Measurements from ENCODE around the gene SERPINH1. TPM values are rescaled to one million over a fixed set of nuclear protein-coding genes. Genes with fewer than 3 reads are reported as not detected.
A peak's percentile ranks its signal among the peaks of the same experiment; 100 is the strongest.
"Not testable (repeated sequence)": the region's sequence is repeated elsewhere in the genome, so short reads cannot be mapped to it uniquely, and the experiment has no call there.

Gene SERPINH1
- total RNA-seq, 1 experiment from 2014 or later: 89.8 TPM

DNA sequence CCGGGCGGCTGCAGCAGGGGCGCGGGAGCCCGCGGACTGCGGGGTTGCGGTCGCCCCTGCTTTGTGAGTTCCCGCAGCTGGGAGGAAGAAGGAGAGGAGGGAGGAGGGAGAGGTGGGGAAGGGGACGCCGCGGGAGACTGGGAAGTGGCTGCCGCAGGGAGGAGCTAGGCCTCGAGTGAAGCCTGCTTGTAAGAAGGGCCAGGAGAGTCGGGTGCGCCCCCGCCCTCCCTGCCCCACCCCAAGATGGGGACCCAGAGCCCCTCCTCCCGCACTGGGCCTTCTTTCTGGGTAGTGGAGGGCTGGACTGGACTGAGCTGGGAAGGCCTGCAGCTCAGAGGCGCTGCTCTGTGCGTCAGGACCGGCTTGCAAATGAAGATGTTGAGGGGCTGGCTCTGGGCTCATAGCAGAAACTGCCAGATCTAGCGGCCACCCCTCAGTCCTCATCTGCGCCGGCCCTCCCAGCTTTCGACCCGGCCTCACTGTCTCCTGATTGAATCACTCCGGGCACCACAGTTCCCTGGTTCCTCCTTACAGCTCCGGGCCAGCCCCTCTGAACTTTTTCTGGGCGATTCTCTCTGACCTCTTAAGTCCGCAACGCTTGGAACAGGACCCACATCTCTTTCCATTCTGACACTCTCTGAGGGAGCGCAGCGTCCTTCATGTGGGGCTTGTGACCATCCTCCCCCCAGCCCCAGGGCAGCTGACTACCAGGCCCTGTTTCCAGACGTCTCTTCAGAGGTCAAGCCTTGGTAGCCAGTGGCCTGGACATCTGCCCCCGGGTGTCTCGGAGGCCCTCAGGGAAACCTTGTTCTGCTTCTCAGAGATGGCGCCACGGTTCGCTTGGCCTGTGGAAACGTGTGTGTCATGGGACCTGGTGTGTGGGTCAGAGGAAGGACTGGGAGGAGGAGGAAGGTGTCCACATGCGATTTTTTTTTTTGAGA is 21.9 kb downstream of the SERPINH1 start:
- peak; percentile 61 for ATAC-seq
- intact Hi-C loops (cut with micrococcal nuclease; ENCODE audit: unreplicated experiment): no loop called here
- in situ Hi-C loops (cut with HindIII; ENCODE audit: low pct_unique_long_range_greater_than_20kb, low sequenced_read_pairs): no loop called here

DNA sequence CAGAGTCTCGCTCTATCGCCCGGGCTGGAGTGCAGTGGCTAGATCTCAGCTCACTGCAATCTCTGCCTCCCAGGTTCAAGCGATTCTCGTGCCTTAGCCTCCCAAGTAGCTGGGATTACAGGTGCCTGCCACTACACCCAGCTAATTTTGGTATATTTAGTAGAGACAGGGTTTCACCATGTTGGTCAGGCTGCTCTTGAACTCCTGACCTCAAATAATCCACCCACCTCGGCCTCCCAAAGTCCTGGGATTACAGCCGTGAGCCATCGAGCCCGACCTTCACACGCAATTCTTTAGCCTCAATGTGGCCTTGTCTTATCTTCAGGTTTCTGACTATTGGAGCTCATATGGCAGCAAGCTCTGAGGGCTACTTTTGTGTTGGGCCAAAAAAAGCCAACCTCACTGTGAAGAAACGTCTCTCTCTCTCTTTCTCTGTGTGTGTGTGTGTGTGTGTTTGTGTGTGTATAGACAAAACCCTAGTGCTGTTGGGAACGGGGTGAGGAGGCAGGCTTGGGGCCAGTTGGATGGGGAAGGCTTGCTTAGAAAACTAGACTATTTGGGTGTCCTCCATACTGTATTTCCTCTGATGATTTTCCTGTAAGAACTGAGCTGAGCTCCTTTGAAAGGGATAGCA is 22.7 kb downstream of the SERPINH1 start:
- intact Hi-C loops (cut with micrococcal nuclease; ENCODE audit: unreplicated experiment); H3K27me3 ChIP-seq (ENCODE audit: control insufficient read depth, insufficient read depth, low read length); ATAC-seq; BruUV-seq (replicated peaks); H3K4me1 ChIP-seq (ENCODE audit: control insufficient read depth, insufficient read depth, low read length); H3K36me3 ChIP-seq (ENCODE audit: control insufficient read depth, insufficient read depth, low read length); in situ Hi-C loops (cut with HindIII; ENCODE audit: low pct_unique_long_range_greater_than_20kb, low sequenced_read_pairs); DNase-seq (ENCODE audit: low read depth, low spot score); CTCF ChIA-PET; H3K9me3 ChIP-seq (ENCODE audit: control insufficient read depth, insufficient read depth, low read depth, low read length); H3K4me3 ChIP-seq (ENCODE audit: low read depth in 2 of 2, low read length in 2 of 2); H3K27ac ChIP-seq (ENCODE audit: low read length): not testable (repeated sequence)
- POLR2A ChIA-PET: interaction anchor here (0.8 kb wide), 1 partner anchor 32 kb away, joined by 3 read pairs; no protein-coding TSS in a partner anchor

More for the DNA sequence above, 21.9 kb downstream of the SERPINH1 start:
- Histone ChIP-seq H3K9me3 (ENCODE audit: control insufficient read depth, insufficient read depth, low read depth, low read length) (no peaks in the 10 kb centered on the region), H3K4me1 (ENCODE audit: control insufficient read depth, insufficient read depth, low read length) (peaks cover 5% of the 10 kb centered on the region; the same call in 1 of the 2 replicates), H3K4me3 (ENCODE audit: low read depth in 2 of 2, low read length in 2 of 2) (peak overlapping the region; percentile 54 to 63), H3K27ac (ENCODE audit: low read length) (peak overlapping the region; percentile 70), H3K27me3 (ENCODE audit: control insufficient read depth, insufficient read depth, low read length) (no peaks in the 10 kb centered on the region; the same call in 1 of the 2 replicates), H3K36me3 (ENCODE audit: control insufficient read depth, insufficient read depth, low read length) (no peaks in the 10 kb centered on the region)
- TF ChIP-seq POLR2AphosphoS5 (IDR thresholded peaks at IDR 0.05; ENCODE audit: low read depth, low read length): no peak
- no peak for TF ChIP-seq TCF7L2 (IDR thresholded peaks at IDR 0.05; ENCODE audit: low read depth, low read length)
- TF ChIP-seq SIN3A (IDR thresholded peaks at IDR 0.05; ENCODE audit: borderline replicate concordance, insufficient read depth, low read depth, low read length): no peak
- TF ChIP-seq, protein P1, sequence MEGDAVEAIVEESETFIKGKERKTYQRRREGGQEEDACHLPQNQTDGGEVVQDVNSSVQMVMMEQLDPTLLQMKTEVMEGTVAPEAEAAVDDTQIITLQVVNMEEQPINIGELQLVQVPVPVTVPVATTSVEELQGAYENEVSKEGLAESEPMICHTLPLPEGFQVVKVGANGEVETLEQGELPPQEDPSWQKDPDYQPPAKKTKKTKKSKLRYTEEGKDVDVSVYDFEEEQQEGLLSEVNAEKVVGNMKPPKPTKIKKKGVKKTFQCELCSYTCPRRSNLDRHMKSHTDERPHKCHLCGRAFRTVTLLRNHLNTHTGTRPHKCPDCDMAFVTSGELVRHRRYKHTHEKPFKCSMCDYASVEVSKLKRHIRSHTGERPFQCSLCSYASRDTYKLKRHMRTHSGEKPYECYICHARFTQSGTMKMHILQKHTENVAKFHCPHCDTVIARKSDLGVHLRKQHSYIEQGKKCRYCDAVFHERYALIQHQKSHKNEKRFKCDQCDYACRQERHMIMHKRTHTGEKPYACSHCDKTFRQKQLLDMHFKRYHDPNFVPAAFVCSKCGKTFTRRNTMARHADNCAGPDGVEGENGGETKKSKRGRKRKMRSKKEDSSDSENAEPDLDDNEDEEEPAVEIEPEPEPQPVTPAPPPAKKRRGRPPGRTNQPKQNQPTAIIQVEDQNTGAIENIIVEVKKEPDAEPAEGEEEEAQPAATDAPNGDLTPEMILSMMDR (IDR thresholded peaks at IDR 0.05): no peak
- TF ChIP-seq, protein P2, sequence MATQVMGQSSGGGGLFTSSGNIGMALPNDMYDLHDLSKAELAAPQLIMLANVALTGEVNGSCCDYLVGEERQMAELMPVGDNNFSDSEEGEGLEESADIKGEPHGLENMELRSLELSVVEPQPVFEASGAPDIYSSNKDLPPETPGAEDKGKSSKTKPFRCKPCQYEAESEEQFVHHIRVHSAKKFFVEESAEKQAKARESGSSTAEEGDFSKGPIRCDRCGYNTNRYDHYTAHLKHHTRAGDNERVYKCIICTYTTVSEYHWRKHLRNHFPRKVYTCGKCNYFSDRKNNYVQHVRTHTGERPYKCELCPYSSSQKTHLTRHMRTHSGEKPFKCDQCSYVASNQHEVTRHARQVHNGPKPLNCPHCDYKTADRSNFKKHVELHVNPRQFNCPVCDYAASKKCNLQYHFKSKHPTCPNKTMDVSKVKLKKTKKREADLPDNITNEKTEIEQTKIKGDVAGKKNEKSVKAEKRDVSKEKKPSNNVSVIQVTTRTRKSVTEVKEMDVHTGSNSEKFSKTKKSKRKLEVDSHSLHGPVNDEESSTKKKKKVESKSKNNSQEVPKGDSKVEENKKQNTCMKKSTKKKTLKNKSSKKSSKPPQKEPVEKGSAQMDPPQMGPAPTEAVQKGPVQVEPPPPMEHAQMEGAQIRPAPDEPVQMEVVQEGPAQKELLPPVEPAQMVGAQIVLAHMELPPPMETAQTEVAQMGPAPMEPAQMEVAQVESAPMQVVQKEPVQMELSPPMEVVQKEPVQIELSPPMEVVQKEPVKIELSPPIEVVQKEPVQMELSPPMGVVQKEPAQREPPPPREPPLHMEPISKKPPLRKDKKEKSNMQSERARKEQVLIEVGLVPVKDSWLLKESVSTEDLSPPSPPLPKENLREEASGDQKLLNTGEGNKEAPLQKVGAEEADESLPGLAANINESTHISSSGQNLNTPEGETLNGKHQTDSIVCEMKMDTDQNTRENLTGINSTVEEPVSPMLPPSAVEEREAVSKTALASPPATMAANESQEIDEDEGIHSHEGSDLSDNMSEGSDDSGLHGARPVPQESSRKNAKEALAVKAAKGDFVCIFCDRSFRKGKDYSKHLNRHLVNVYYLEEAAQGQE (IDR thresholded peaks at IDR 0.05; ENCODE audit: insufficient read depth in 1 of 2, low read depth in 2 of 2, low read length in 1 of 2): no peak
- no TSS peak for BruUV-seq (replicated peaks)
- no peak for DNase-seq (ENCODE audit: low read depth, low spot score)
- CTCF ChIA-PET: interaction anchor here (0.7 to 1.2 kb wide), 2 partner anchors 16 to 47 kb away, joined by 3 to 4 read pairs; no protein-coding TSS in a partner anchor
- POLR2A ChIA-PET: interaction anchor here (0.6 to 0.8 kb wide), 2 partner anchors 33 to 44 kb away, joined by 3 read pairs; no protein-coding TSS in a partner anchor
